Right hindlimb (tissue), 1 donor: ENCODE measurements around the gene NPFFR2.
"Not testable (repeated sequence)": the region's sequence is repeated elsewhere in the genome, so short reads cannot be mapped to it uniquely, and the experiment has no call there.

ENCODE experiments used
- DNase-seq: peaks from one replicate; pipeline ENCODE4 v3.0.0-alpha.2; 2018

The NPFFR2 gene

DNA sequence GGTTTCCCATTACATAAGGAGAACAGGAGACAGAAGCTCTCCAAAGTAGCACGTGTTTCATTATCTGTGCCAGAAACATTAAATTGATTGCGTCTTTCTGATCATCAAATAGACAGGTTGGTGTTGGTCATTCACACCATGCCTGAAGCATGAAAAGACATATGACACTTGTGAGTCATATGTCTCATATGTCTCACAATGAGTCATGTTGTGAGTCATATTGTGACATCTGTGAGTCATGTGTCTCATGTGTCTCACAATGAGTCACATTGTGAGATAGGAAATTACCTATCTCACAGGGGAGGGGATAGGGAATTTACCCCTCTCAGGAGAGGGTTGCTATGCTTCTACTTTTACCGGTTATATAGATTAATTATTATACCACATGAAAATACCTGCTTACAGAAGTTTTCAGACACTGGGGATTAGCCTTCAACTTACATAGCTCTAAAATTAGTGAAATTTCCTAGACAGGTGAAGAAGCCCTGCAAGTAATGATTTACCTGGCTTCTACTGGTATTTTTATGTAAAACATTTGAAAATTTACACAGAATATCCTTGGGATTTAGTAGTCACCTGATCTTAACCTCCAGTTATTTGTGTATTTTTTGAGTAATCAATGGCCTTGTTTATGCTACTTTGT is 80.8 kb downstream of the NPFFR2 start:
- no peak for DNase-seq

DNA sequence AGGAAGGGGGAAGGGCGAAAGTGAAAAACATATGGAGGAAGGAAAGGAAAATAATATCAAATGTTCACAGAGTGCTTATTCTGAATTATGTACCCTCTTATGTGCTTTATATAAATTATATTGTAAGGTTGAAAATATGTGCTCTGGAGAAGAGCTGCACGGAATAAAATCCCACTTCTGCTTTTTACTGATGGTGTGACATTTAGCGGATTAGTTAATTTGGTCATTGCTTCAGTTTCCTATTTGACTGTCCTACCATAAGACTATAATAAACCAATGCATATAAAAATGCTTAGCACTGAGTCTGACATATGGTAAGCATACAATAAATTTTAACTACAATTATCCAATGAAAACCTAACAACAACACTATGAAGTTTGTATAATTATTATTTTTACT is 86.2 kb downstream of the NPFFR2 start:
- no peak for DNase-seq

DNA sequence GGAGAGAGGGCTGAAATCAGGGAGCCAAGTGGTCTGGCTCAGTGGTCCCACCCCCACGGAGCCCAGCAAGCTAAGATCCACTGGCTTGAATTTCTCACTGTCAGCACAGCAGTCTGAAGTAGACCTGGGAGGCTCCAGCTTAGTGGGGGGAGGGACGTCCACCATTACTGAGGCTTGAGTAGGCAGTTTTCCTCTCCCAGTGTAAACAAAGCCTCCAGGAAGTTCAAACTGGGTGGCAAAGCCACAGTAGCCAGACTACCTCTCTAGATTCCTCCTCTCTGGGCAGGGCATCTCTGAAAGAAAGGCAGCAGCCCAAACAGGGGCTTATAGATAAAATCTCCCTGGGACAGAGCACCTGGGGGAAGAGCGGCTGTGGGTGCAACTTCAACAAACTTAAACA is 88.1 kb downstream of the NPFFR2 start:
- no peak for DNase-seq

DNA sequence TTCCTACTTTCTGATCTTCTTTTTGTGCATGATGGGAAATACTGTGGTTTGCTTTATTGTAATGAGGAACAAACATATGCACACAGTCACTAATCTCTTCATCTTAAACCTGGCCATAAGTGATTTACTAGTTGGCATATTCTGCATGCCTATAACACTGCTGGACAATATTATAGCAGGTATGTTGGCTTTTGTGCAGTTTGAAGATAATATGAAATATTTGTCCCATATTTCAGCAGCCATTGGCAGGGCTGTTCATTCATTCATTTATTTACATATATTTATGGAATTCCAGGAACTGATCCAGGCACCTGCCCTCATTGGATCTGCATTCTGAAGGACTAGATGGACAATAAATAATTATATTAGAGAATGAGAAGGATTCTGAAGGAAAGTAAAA is 96.9 kb downstream of the NPFFR2 start:
- DNase-seq, result no peak

DNA sequence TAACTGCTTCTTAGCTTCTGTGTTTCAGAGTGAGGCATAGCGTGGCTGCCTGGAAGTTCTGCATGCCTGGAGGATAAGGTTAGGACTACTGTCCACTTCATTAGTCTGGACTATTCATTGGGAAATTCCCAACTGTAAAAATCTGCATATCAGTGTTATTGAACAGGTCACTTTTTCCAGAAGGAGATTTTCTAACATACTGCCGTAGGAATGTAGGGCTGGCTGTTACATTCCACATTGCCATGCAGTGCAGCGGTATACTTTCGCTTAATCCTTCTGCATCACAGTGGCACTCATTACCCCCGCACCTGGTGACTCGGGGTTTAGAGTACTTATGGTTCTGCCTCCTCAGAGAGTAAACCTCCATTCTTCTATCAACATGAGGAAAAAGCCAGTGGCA is 104.6 kb downstream of the NPFFR2 start:
- DNase-seq, result no peak

DNA sequence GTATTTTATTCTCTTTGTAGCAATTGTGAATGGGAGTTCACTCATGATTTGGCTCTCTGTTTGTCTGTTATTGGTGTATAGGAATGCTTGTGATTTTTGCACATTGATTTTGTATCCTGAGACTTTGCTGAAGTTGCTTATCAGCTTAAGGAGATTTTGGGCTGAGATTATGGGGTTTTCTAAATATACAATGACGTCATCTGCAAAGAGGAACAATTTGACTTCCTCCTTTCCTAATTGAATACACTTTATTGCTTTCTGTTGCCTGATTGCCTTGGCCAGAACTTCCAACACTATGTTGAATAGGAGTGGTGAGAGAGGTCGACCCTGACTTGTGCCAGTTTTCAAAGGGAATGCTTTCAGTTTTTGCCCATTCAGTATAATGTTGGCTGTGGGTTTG is 108.2 kb downstream of the NPFFR2 start:
- not testable (repeated sequence) for DNase-seq

DNA sequence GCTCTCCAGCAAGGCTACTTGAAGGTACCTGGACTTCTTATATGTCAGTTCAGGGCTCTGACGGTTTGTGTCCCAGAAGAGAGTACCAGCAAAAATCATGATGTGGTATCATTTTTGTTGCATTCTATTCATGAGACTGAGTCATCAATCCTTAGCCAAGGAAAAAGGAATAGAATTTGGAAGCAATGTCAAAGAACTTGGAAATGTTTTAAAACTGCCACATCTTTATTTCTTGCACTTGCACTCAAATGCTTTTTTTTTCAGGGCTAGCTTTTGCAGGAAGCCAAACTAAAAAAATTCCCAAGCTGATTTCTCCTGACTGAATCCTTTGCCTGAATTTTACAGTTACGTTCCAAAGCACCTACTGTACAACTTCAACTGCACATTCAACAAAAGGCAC is 112.4 kb downstream of the NPFFR2 start:
- no peak for DNase-seq

DNA sequence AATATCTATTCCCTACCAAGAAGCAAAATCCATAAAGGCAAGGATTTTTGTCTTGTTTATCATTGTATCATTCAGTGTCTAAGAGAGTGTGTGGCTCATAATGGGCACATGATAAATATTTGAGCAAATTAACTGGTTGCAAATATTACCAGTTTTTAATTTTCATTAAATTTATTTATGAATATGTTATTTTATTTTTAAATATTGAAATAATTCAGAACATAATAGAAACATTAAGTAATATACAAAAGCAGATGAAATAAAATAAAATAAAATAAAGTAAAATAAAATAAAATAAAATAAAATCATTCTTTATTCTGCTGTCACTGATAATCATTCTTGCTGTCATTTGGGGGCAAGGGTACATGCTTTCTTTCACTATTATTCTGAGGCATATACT is 120.9 kb downstream of the NPFFR2 start:
- DNase-seq, result no peak

DNA sequence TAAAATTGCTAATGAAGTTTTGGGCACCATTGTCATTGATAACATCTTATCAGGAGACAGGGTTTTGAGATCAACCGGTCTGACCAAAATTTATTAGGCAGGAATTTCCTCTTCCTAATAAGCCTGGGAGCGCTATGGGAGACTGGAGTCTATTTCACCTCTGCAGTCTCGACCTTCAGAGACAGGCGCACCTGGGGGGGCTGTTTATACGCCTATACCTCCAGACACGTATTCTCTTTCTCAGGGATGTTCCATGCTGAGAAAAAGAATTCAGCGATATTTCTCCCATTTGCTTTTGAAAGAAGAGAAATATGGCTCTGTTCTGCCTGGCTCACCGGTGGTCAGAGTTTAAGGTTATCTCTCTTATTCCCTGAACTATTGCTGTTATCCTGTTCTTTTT is 121.8 kb downstream of the NPFFR2 start:
- not testable (repeated sequence) for DNase-seq

DNA sequence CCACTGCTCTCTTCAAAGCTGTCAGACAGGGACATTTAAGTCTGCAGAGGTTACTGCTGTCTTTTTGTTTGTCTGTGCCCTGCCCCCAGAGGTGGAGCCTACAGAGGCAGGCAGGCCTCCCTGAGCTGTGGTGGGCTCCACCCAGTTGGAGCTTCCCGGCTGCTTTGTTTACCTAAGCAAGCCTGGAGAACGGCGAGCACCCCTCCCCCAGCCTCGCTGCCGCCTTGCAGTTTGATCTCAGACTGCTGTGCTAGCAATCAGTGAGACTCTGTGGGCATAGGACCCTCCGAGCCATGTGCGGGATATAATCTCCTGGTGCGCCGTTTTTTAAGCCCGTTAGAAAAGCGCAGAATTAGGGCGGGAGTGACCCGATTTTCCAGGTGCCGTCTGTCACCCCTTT is 137.5 kb downstream of the NPFFR2 start:
- DNase-seq, result not testable (repeated sequence)

DNA sequence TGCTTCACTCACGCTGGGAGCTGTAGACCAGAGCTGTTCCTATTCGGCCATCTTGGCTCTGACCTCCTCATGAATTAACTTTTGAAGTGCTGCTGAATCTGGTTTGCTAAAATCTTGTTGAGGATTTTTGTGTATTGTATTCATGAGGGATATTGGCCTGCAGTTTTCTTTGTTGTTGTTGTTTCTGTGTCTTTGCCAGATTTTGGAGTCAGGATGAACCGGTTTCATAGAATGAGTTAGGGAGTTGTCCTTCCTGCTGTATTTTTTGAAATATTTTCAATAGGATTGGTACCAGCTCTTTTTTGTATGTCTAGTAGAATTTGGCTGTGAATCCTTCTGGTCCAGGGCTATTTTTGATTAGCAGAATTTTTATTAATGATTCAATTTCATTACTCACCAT is 138.1 kb downstream of the NPFFR2 start:
- DNase-seq, result no peak

DNA sequence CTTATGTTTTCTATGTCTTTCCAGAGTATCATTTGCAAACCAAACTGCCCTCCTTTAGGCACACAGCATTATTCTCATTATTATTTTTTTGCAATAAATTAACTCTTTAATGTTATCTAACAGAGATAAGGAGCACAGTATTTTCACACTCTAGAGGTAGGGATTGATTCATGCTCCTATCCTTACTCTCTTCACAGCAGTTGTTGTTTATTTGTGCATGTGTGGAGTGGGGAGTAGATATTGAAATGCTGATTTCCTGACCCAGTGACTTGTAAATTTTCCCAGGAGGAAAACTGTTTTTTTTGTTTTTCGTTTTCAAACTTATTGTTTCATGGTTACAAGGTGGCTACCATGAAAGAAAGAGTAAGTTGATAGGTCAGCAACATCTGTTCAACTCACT is 140.0 kb downstream of the NPFFR2 start:
- DNase-seq, result no peak

DNA sequence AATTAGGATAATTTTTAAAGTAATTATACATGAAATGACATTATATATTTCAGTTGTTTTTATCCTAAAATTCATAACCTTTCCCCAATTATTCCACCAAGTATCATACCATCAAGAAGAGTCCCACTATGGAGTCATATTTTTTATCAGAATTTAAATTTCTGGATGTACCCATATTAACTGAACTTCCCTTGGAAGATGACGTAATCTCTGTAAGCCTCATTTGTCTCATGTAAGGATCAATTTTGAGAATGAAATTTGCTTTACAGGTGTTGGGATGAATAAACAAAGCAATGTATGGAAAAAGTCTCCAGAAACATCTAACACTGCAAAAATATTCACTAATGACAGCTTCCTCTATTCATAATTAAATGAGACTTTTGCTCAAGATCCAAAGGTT is 147.5 kb downstream of the NPFFR2 start:
- no peak for DNase-seq

DNA sequence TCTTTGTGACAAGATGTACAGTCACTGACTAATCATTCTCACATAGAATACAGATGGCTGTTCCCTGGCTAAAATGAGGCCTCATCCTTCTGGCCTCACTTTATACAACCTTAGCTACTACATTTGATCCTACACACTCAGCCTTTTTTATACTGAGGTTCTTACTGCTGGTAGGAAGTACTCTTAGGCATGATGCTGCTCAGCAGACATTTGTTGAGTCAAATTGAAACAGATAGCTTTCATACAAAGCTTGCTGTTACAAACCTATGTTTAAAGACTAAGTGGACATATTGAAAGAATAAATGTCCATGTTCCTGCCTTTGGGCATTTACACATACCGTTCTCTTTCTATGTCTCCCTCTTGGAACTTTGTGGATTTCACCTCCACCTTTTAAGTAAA is 154.9 kb downstream of the NPFFR2 start:
- no peak for DNase-seq

DNA sequence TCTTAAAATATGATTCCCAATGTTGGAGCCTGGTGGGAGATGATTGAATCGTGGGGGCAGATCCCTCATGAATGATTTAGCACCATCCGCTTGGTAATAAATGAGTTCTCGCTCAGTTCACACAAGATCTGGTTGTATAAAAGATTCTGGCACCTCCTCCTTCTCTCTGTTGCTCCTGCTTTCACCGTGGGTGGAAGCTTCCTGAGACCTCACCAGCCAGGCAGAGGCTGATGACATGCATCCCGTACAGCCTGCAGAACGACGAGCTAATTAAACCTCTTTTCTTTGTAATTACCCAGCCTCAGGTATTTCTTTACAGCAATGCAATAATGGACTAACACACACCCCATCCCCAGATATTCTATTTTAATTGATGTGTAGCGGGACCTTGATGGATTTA is 162.2 kb downstream of the NPFFR2 start:
- no peak for DNase-seq

DNA sequence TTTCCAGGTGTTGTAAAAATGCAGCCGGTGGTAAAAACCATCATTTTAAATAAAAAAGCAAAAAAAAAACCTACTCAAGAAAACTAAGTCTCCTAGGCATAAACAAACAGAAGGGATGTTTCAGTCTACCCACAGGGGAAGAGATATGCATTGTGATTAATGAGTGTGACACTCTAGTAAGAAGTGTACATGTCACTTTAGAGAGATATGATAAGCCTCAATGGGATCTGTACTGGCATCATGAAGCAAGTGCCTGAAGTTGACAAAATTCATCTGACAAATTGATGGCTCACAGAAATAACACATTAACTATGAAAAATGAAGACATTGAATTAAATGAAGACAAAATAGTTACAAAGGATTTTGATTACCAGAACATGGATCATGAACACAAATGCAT is 162.7 kb downstream of the NPFFR2 start:
- DNase-seq, result no peak
